A673 (cell line): ENCODE measurements around the gene PIN1. TPM values are rescaled to one million over a fixed set of nuclear protein-coding genes. Genes with fewer than 3 reads are reported as not detected.
"Not testable (repeated sequence)": the region's sequence is repeated elsewhere in the genome, so short reads cannot be mapped to it uniquely, and the experiment has no call there.

Experiments used
- BruUV-seq: library from RNA; stranded (reverse); fragments of 400-500 nt; replicated peaks from 2 replicates; lab custom pipeline; 2021; lab: Mats Ljungman, UMichigan
- CTCF ChIA-PET: fragments of 300-600 bp; sonication (Branson Sonifier 250); formaldehyde crosslinking; loops from one replicate; lab custom pipeline; 2022; ENCODE audit warnings: antibody characterized with exemption; lab: Charles Lee
- POLR2A ChIA-PET: fragments of 300-600 bp; sonication (Branson Sonifier 250); formaldehyde crosslinking; loops from one replicate; lab custom pipeline; 2022; ENCODE audit warnings: antibody characterized with exemption; ENCODE audit not compliant: low non-redundant PET; lab: Charles Lee
- DNase-seq: peaks from one replicate; pipeline ENCODE4 v3.0.0-alpha.2; 2015; ENCODE audit warnings: low spot score
- H3K27ac ChIP-seq: fragments of 200-600 bp; sonication (generic); 2 replicates; pipeline ENCODE4 v1.5.1; 2016; ENCODE audit warnings: mixed run types, low read depth, mild to moderate bottlenecking, mixed read lengths, antibody characterized with exemption, low read length; ENCODE audit not compliant: poor library complexity, severe bottlenecking
- H3K27me3 ChIP-seq: fragments of 200-600 bp; sonication (generic); replicated peaks from 2 replicates; pipeline ENCODE4 v1.6.1; 2017; ENCODE audit warnings: mixed run types, low read depth, mild to moderate bottlenecking, mixed read lengths, antibody characterized with exemption, low read length; ENCODE audit not compliant: insufficient read depth, poor library complexity
- H3K36me3 ChIP-seq: fragments of 200-600 bp; sonication (generic); 2 replicates; pipeline ENCODE4 v1.6.1; 2016; ENCODE audit warnings: mixed run types, mild to moderate bottlenecking, mixed read lengths, antibody characterized with exemption, low read length; ENCODE audit not compliant: insufficient read depth, poor library complexity, severe bottlenecking
- H3K4me1 ChIP-seq: fragments of 200-600 bp; sonication (generic); 2 replicates; pipeline ENCODE4 v1.6.1; 2017; ENCODE audit warnings: mixed run types, mild to moderate bottlenecking, mixed read lengths, antibody characterized with exemption, low read length; ENCODE audit not compliant: insufficient read depth, poor library complexity, severe bottlenecking
- H3K4me3 ChIP-seq: fragments of 200-600 bp; sonication (generic); 2 replicates; pipeline ENCODE4 v1.5.1; 2016; ENCODE audit warnings: low read depth, mixed run types, mild to moderate bottlenecking, mixed read lengths, low read length; ENCODE audit not compliant: poor library complexity, severe bottlenecking
- H3K9me3 ChIP-seq: fragments of 200-600 bp; sonication (generic); 2 replicates; pipeline ENCODE4 v1.6.1; 2016; ENCODE audit warnings: mixed run types, low read depth, mild to moderate bottlenecking, mixed read lengths, antibody characterized with exemption, low read length; ENCODE audit not compliant: poor library complexity, severe bottlenecking
- CTCF ChIP-seq: fragments of 300-800, 200-600 bp; sonication (generic); conservative IDR thresholded peaks from 2 replicates; pipeline ENCODE4 v1.5.1; 2017; ENCODE audit warnings: low read depth, mild to moderate bottlenecking, antibody characterized with exemption, low read length, moderate library complexity, mixed read lengths
- EZH2 ChIP-seq: fragments of 200-600 bp; sonication (generic); IDR thresholded peaks from 2 replicates; pipeline ENCODE4 v1.6.1; 2017; ENCODE audit warnings: borderline replicate concordance, low read depth, mild to moderate bottlenecking, mixed read lengths, antibody characterized with exemption, low read length; ENCODE audit not compliant: poor library complexity, severe bottlenecking
- intact Hi-C: fragments of 100-400 bp; cut with micrococcal nuclease; formaldehyde crosslinking; loops from one replicate; pipeline ENCODE4 v1.10.0; 2022; ENCODE audit not compliant: unreplicated experiment
- total RNA-seq: library from RNA; stranded (reverse); gene quantifications from 2 replicates; pipeline ENCODE4 v1.2.3, GENCODE V29; 2021

The PIN1 gene
- total RNA-seq, 1 experiment from 2014 or later: 177 TPM

GRCh38 chr19:9786342-9786741, 48.8 kb upstream of the PIN1 start:
- peak overlapping the region; percentile 60 for H3K4me3 ChIP-seq
- DNase-seq: no peak
- intact Hi-C loops: no loop called here
- no peaks in the 10 kb centered on the region for H3K27me3 ChIP-seq
- ChIA-PET CTCF (no interaction called here), POLR2A (no interaction called here)
- no peaks in the 10 kb centered on the region for H3K36me3 ChIP-seq
- H3K9me3 ChIP-seq: no peaks in the 10 kb centered on the region
- TF ChIP-seq EZH2: no peak
- no peak for TF ChIP-seq CTCF
- no peak overlapping the region for H3K27ac ChIP-seq
- no TSS peak for BruUV-seq
- H3K4me1 ChIP-seq: no peaks in the 10 kb centered on the region

DNA sequence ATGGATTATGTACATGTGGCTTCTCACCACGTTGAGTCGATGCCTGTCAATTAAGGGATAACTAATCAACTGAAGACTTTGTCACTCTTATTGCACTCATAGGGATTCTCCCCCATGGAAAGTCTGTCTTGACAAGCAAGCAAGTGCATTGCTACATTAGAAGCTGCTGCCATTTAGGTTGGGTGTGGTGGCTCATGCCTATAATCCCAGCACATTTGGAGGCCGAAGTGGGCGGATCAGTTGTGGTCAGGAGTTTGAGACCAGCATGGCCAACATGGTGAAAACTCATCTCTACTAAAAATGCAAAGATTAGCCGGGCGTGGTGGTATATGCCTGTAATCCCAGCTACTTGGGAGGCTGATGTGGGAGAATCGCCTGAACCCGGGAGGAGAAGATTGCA, 48.3 kb upstream of the PIN1 start:
- Histone ChIP-seq H3K9me3 (no peaks in the 10 kb centered on the region), H3K27me3 (no peaks in the 10 kb centered on the region), H3K4me1 (no peaks in the 10 kb centered on the region), H3K4me3 (no peak overlapping the region), H3K27ac (no peak overlapping the region), H3K36me3 (no peaks in the 10 kb centered on the region)
- no peak for DNase-seq
- no TSS peak for BruUV-seq
- TF ChIP-seq CTCF: no peak
- TF ChIP-seq EZH2: no peak
- CTCF ChIA-PET: no interaction called here
- intact Hi-C loops: no loop called here
- POLR2A ChIA-PET: no interaction called here

DNA sequence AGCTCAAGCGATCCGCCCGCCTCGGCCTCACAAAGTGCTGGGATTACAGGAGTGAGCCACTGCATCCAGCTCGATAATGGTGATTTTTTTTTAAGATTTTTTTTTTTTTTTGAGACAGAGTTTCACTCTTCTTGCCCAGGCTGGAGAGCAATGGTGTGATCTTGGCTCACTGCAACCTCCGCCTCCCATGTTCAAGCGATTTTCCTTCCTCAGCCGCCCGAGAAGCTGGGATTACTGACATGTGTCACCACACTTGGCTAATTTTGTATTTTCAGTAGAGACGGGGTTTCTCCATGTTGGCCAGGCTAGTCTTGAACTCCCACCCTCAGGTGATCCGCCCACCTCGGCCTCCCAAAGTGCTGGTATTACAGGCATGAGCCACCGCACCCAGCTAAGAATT, 46.5 kb upstream of the PIN1 start:
- H3K36me3 ChIP-seq, H3K4me1 ChIP-seq, intact Hi-C loops, H3K9me3 ChIP-seq, BruUV-seq, POLR2A ChIA-PET, H3K4me3 ChIP-seq, H3K27ac ChIP-seq, H3K27me3 ChIP-seq, CTCF ChIA-PET, DNase-seq: not testable (repeated sequence)

- H3K27me3 ChIP-seq: no peaks in the 10 kb centered on the region
- no peak overlapping the region for H3K4me3 ChIP-seq
- no peaks in the 10 kb centered on the region for H3K9me3 ChIP-seq
- TF ChIP-seq EZH2 (no peak), CTCF (no peak)
- H3K4me1 ChIP-seq: no peaks in the 10 kb centered on the region
- no peak for DNase-seq
- intact Hi-C loops: no loop called here
- POLR2A ChIA-PET: no interaction called here
- H3K36me3 ChIP-seq: no peaks in the 10 kb centered on the region
- BruUV-seq: no TSS peak
- CTCF ChIA-PET: no interaction called here
- H3K27ac ChIP-seq: no peak overlapping the region
Measured at GRCh38 chr19:9789066-9789465, 46.1 kb upstream of the PIN1 start.

DNA sequence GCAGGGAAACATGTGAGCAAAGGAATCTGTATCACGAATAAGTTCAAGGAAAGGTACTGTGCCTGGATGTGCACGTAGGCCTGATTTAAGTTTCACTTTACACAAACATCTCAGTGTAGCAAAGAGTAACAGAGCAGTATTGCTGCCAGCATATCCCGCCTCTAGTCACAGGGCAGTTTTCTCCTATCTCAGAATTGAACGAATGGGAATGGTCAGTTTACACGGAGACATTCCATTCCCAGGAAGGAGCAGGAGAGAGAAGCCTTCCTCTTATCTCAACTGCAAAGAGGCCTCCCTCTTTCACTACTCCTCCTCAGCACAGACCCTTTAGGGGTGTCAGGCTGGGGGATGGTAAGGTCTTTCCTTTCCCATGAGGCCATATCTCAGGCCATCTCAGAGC, 45.5 kb upstream of the PIN1 start:
- H3K9me3 ChIP-seq, H3K4me1 ChIP-seq, CTCF ChIA-PET, H3K4me3 ChIP-seq, H3K27ac ChIP-seq, BruUV-seq, H3K36me3 ChIP-seq, DNase-seq, H3K27me3 ChIP-seq, intact Hi-C loops, POLR2A ChIA-PET: not testable (repeated sequence)

GRCh38 chr19:9791073-9791367, 44.1 kb upstream of the PIN1 start:
- H3K27me3 ChIP-seq, BruUV-seq, H3K27ac ChIP-seq, intact Hi-C loops, POLR2A ChIA-PET, H3K4me1 ChIP-seq, H3K9me3 ChIP-seq, DNase-seq, H3K36me3 ChIP-seq: not testable (repeated sequence)
- CTCF ChIA-PET: interaction anchor here (1.0 kb wide), 1 partner anchor 165 kb away, joined by 3 read pairs; no protein-coding TSS in a partner anchor
- peak overlapping the region; percentile 44 for H3K4me3 ChIP-seq
